HEK293 (cell line): ENCODE data around the gene SYNE1.

ENCODE experiments used
- GLIS2 ChIP-seq: fragments of 450-650 bp; formaldehyde crosslinking; IDR thresholded peaks from 2 replicates; pipeline ENCODE4 v1.5.1; 2016; ENCODE audit warnings: missing biosample characterization, missing genetic modification characterization
- HOXA7 ChIP-seq: sonication (generic); formaldehyde crosslinking; IDR thresholded peaks from 2 replicates; pipeline ENCODE4 v1.8.1; 2022; ENCODE audit warnings: missing genetic modification reagents, borderline replicate concordance
- HOXC10 ChIP-seq: sonication (generic); formaldehyde crosslinking; IDR thresholded peaks from 2 replicates; pipeline ENCODE4 v1.8.1; 2023; ENCODE audit warnings: mild to moderate bottlenecking, missing genetic modification reagents
- KLF1 ChIP-seq: fragments of 450-650 bp; formaldehyde crosslinking; IDR thresholded peaks from 2 replicates; pipeline ENCODE4 v1.5.1; 2016; ENCODE audit warnings: missing biosample characterization, missing genetic modification characterization
- KLF17 ChIP-seq: fragments of 450-650 bp; formaldehyde crosslinking; IDR thresholded peaks from 2 replicates; pipeline ENCODE4 v1.5.1; 2016; ENCODE audit warnings: missing biosample characterization, missing genetic modification characterization
- REST ChIP-seq: fragments of 450-650 bp; formaldehyde crosslinking; IDR thresholded peaks from 2 replicates; pipeline ENCODE4 v1.5.1; 2016; ENCODE audit warnings: missing biosample characterization, missing genetic modification characterization
- SALL2 ChIP-seq: fragments of 450-650 bp; formaldehyde crosslinking; IDR thresholded peaks from 2 replicates; pipeline ENCODE4 v1.5.0; 2017; ENCODE audit warnings: missing biosample characterization, mild to moderate bottlenecking, missing genetic modification characterization, borderline replicate concordance
- SCRT2 ChIP-seq: fragments of 450-650 bp; formaldehyde crosslinking; IDR thresholded peaks from 2 replicates; pipeline ENCODE4 v1.5.1; 2016; ENCODE audit warnings: missing biosample characterization, missing genetic modification characterization
- TCF7L2 ChIP-seq: IDR thresholded peaks from 2 replicates; pipeline ENCODE4 v1.6.1; 2011; ENCODE audit warnings: low read depth, mild to moderate bottlenecking, inconsistent platforms, low read length, moderate library complexity, borderline replicate concordance
- TRIM28 ChIP-seq: IDR thresholded peaks from 2 replicates; pipeline ENCODE4 v1.6.1; 2011; ENCODE audit warnings: low read length, control low read depth, borderline replicate concordance
- YY1 ChIP-seq: fragments of 450-650 bp; formaldehyde crosslinking; IDR thresholded peaks from 2 replicates; pipeline ENCODE4 v1.5.1; 2018; ENCODE audit warnings: missing biosample characterization, missing genetic modification characterization
- YY2 ChIP-seq: fragments of 450-650 bp; formaldehyde crosslinking; IDR thresholded peaks from 2 replicates; pipeline ENCODE4 v1.5.1; 2016; ENCODE audit warnings: missing biosample characterization, missing genetic modification characterization
- ZNF10 ChIP-seq: fragments of 450-650 bp; formaldehyde crosslinking; IDR thresholded peaks from 2 replicates; pipeline ENCODE4 v1.5.1; 2017; ENCODE audit warnings: missing biosample characterization, missing genetic modification characterization
- ZNF121 ChIP-seq: fragments of 450-650 bp; formaldehyde crosslinking; IDR thresholded peaks from 2 replicates; pipeline ENCODE4 v1.5.1; 2016; ENCODE audit warnings: missing biosample characterization, missing genetic modification characterization
- ZNF146 ChIP-seq: fragments of 450-650 bp; formaldehyde crosslinking; IDR thresholded peaks from 2 replicates; pipeline ENCODE4 v1.5.1; 2016; ENCODE audit warnings: missing biosample characterization, missing genetic modification characterization
- ZNF157 ChIP-seq: fragments of 450-650 bp; formaldehyde crosslinking; IDR thresholded peaks from 2 replicates; pipeline ENCODE4 v1.5.1; 2016; ENCODE audit warnings: missing biosample characterization, missing genetic modification characterization
- ZNF16 ChIP-seq: fragments of 450-650 bp; formaldehyde crosslinking; IDR thresholded peaks from 2 replicates; pipeline ENCODE4 v1.5.1; 2016; ENCODE audit warnings: low read depth, missing biosample characterization, missing genetic modification characterization
- ZNF239 ChIP-seq: fragments of 450-650 bp; formaldehyde crosslinking; IDR thresholded peaks from 2 replicates; pipeline ENCODE4 v1.5.1; 2016; ENCODE audit warnings: missing biosample characterization, missing genetic modification characterization
- ZNF26 ChIP-seq: fragments of 450-650 bp; formaldehyde crosslinking; IDR thresholded peaks from 2 replicates; pipeline ENCODE4 v1.5.1; 2016; ENCODE audit warnings: missing biosample characterization, missing genetic modification characterization
- ZNF362 ChIP-seq: fragments of 450-650 bp; formaldehyde crosslinking; IDR thresholded peaks from 2 replicates; pipeline ENCODE4 v1.5.1; 2016; ENCODE audit warnings: missing biosample characterization, missing genetic modification characterization
- ZNF416 ChIP-seq: fragments of 450-650 bp; formaldehyde crosslinking; IDR thresholded peaks from 2 replicates; pipeline ENCODE4 v1.5.1; 2016; ENCODE audit warnings: missing biosample characterization, missing genetic modification characterization
- ZNF423 ChIP-seq: fragments of 450-650 bp; formaldehyde crosslinking; IDR thresholded peaks from 2 replicates; pipeline ENCODE4 v1.5.1; 2016; ENCODE audit warnings: missing biosample characterization, missing genetic modification characterization
- ZNF521 ChIP-seq: fragments of 450-650 bp; formaldehyde crosslinking; IDR thresholded peaks from 2 replicates; pipeline ENCODE4 v1.5.1; 2017; ENCODE audit warnings: missing biosample characterization, mild to moderate bottlenecking, missing genetic modification characterization
- ZNF548 ChIP-seq: fragments of 450-650 bp; formaldehyde crosslinking; IDR thresholded peaks from 2 replicates; pipeline ENCODE4 v1.5.1; 2016; ENCODE audit warnings: missing biosample characterization, missing genetic modification characterization
- ZNF555 ChIP-seq: fragments of 450-650 bp; formaldehyde crosslinking; conservative IDR thresholded peaks from 2 replicates; pipeline ENCODE4 v1.5.1; 2017; ENCODE audit warnings: missing biosample characterization, mild to moderate bottlenecking, missing genetic modification characterization, inconsistent platforms
- ZNF621 ChIP-seq: fragments of 450-650 bp; formaldehyde crosslinking; IDR thresholded peaks from 2 replicates; pipeline ENCODE4 v1.5.1; 2017; ENCODE audit warnings: missing biosample characterization, missing genetic modification characterization
- ZNF785 ChIP-seq: fragments of 450-650 bp; formaldehyde crosslinking; IDR thresholded peaks from 2 replicates; pipeline ENCODE4 v1.5.1; 2016; ENCODE audit warnings: missing biosample characterization, missing genetic modification characterization
- ZNF791 ChIP-seq: fragments of 450-650 bp; formaldehyde crosslinking; IDR thresholded peaks from 2 replicates; pipeline ENCODE4 v1.5.1; 2016; ENCODE audit warnings: missing biosample characterization, missing genetic modification characterization
- ZSCAN30 ChIP-seq: fragments of 450-650 bp; IDR thresholded peaks from 2 replicates; pipeline ENCODE4 v1.5.1; 2018; ENCODE audit warnings: missing biosample characterization, mild to moderate bottlenecking, missing genetic modification characterization, moderate library complexity
- TF ChIP-seq, protein P1 (sequence below): fragments of 450-650 bp; formaldehyde crosslinking; IDR thresholded peaks from 2 replicates; pipeline ENCODE4 v1.5.1; 2016; ENCODE audit warnings: missing biosample characterization, missing genetic modification characterization
- TF ChIP-seq, protein P2 (sequence below): fragments of 450-650 bp; formaldehyde crosslinking; IDR thresholded peaks from 2 replicates; pipeline ENCODE4 v1.5.1; 2016; ENCODE audit warnings: missing biosample characterization, missing genetic modification characterization

The SYNE1 gene

GRCh38 chr6:152096863-152097496 lies 540.2 kb downstream of the SYNE1 start (continued):
- TF ChIP-seq ZNF416 (tag by site-specific recombination): no peak
- no peak for TF ChIP-seq ZNF791 (tag by site-specific recombination)
- TF ChIP-seq ZNF26 (tag by site-specific recombination): no peak
- TF ChIP-seq YY1: no peak
- no peak for TF ChIP-seq HOXC10 (CRISPR knock-in tag)
- TF ChIP-seq ZNF785: no peak
- no peak for TF ChIP-seq ZNF10 (tag by site-specific recombination)
- TF ChIP-seq GLIS2 (tag by site-specific recombination): 0 out of 2 replicates have a peak, but pooled peaks have one; percentile 17
- TF ChIP-seq ZNF423: no peak
- TF ChIP-seq ZNF555 (tag by site-specific recombination): no peak
- no peak for TF ChIP-seq ZNF121 (tag by site-specific recombination)
- TF ChIP-seq REST: no peak
- TF ChIP-seq ZNF146 (tag by site-specific recombination): no peak
- no peak for TF ChIP-seq ZSCAN30 (tag by site-specific recombination)
- no peak for TF ChIP-seq YY2 (tag by site-specific recombination)
- no peak for TF ChIP-seq ZNF239 (tag by site-specific recombination)
- no peak for TF ChIP-seq ZNF16 (tag by site-specific recombination)
- TF ChIP-seq HOXA7 (CRISPR knock-in tag): no peak
- TF ChIP-seq, protein P1, sequence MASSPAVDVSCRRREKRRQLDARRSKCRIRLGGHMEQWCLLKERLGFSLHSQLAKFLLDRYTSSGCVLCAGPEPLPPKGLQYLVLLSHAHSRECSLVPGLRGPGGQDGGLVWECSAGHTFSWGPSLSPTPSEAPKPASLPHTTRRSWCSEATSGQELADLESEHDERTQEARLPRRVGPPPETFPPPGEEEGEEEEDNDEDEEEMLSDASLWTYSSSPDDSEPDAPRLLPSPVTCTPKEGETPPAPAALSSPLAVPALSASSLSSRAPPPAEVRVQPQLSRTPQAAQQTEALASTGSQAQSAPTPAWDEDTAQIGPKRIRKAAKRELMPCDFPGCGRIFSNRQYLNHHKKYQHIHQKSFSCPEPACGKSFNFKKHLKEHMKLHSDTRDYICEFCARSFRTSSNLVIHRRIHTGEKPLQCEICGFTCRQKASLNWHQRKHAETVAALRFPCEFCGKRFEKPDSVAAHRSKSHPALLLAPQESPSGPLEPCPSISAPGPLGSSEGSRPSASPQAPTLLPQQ (tag by site-specific recombination): peak; percentile 84
- no peak for TF ChIP-seq ZNF548 (tag by site-specific recombination)
- TF ChIP-seq SALL2 (tag by site-specific recombination): no peak
- TF ChIP-seq SCRT2 (tag by site-specific recombination): peak; percentile 92
- peak; percentile 48; the same call in 1 of the 2 replicates for TF ChIP-seq TCF7L2
- 0 out of 2 replicates have a peak, but pooled peaks have one; percentile 36 for TF ChIP-seq ZNF362 (tag by site-specific recombination)
- no peak for TF ChIP-seq ZNF621
- TF ChIP-seq ZNF157: no peak
- TF ChIP-seq, protein P2, sequence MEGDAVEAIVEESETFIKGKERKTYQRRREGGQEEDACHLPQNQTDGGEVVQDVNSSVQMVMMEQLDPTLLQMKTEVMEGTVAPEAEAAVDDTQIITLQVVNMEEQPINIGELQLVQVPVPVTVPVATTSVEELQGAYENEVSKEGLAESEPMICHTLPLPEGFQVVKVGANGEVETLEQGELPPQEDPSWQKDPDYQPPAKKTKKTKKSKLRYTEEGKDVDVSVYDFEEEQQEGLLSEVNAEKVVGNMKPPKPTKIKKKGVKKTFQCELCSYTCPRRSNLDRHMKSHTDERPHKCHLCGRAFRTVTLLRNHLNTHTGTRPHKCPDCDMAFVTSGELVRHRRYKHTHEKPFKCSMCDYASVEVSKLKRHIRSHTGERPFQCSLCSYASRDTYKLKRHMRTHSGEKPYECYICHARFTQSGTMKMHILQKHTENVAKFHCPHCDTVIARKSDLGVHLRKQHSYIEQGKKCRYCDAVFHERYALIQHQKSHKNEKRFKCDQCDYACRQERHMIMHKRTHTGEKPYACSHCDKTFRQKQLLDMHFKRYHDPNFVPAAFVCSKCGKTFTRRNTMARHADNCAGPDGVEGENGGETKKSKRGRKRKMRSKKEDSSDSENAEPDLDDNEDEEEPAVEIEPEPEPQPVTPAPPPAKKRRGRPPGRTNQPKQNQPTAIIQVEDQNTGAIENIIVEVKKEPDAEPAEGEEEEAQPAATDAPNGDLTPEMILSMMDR (tag by site-specific recombination): no peak
- TF ChIP-seq KLF17 (tag by site-specific recombination): no peak
- no peak; the same call in 1 of the 2 replicates for TF ChIP-seq TRIM28
- no peak for TF ChIP-seq ZNF521 (tag by site-specific recombination)
- no peak for TF ChIP-seq KLF1 (tag by site-specific recombination)
